Panc1 (cell line): Measurements from ENCODE around the gene NFKB1. TPM values are rescaled to one million over a fixed set of nuclear protein-coding genes. Genes with fewer than 3 reads are reported as not detected.

Experiments
- ATAC-seq: fragments of 200-7000 bp; cut with Tn5 transposase; 2 replicates; pipeline ENCODE4 v1.9.1; 2020; ENCODE audit warnings: mild to moderate bottlenecking, moderate library complexity
- BruUV-seq: library from RNA; stranded (reverse); fragments of 400-500 nt; replicated peaks from 2 replicates; lab custom pipeline; 2021; lab: Mats Ljungman, UMichigan
- CTCF ChIA-PET: fragments of 300-600 bp; sonication (Branson Sonifier 250); formaldehyde crosslinking; loops from one replicate; lab custom pipeline; 2022; ENCODE audit warnings: antibody characterized with exemption; lab: Charles Lee
- POLR2A ChIA-PET: fragments of 300-600 bp; sonication (Branson Sonifier 250); formaldehyde crosslinking; loops from one replicate; lab custom pipeline; 2022; ENCODE audit warnings: antibody characterized with exemption; lab: Charles Lee
- DNase-seq: peaks from one replicate; pipeline ENCODE4 v3.0.0-alpha.2; 2010; ENCODE audit warnings: low read depth, low spot score
- H3K27ac ChIP-seq: 2 replicates; pipeline ENCODE4 v1.5.1; 2011; ENCODE audit warnings: mild to moderate bottlenecking, low read length, inconsistent platforms
- H3K27me3 ChIP-seq: fragments of 200-500 bp; sonication (Bioruptor generic); 2 replicates; pipeline ENCODE4 v1.6.0; 2014; ENCODE audit warnings: low read length, inconsistent platforms; ENCODE audit not compliant: control insufficient read depth, insufficient read depth
- H3K36me3 ChIP-seq: fragments of 200-500 bp; sonication (Bioruptor generic); 2 replicates; pipeline ENCODE4 v1.5.1; 2014; ENCODE audit warnings: inconsistent platforms, mild to moderate bottlenecking, low read length, moderate library complexity; ENCODE audit not compliant: control insufficient read depth, insufficient read depth
- H3K4me1 ChIP-seq: 2 replicates; pipeline ENCODE4 v1.5.1; 2011; ENCODE audit warnings: inconsistent platforms, mild to moderate bottlenecking, low read length, moderate library complexity; ENCODE audit not compliant: control insufficient read depth, insufficient read depth
- H3K4me3 ChIP-seq, 2 experiments: 2 replicates each; pipeline ENCODE4 v1.5.1; 2011 to 2012; ENCODE audit warnings: low read depth in 2 of 2, low read length in 2 of 2, mild to moderate bottlenecking in 2 of 2, inconsistent platforms in 1 of 2, moderate library complexity in 1 of 2
- H3K9me3 ChIP-seq: fragments of 200-500 bp; sonication (Bioruptor generic); 2 replicates; pipeline ENCODE4 v1.5.1; 2014; ENCODE audit warnings: low read depth, mild to moderate bottlenecking, inconsistent platforms, low read length, moderate library complexity; ENCODE audit not compliant: control insufficient read depth, insufficient read depth
- POLR2AphosphoS5 ChIP-seq: IDR thresholded peaks from 2 replicates; pipeline ENCODE4 v1.6.1; 2012; ENCODE audit warnings: mild to moderate bottlenecking, low read depth, low read length, moderate library complexity
- SIN3A ChIP-seq: IDR thresholded peaks from 2 replicates; pipeline ENCODE4 v1.6.1; 2012; ENCODE audit warnings: low read depth, mild to moderate bottlenecking, low read length, moderate library complexity, borderline replicate concordance; ENCODE audit not compliant: insufficient read depth
- TCF7L2 ChIP-seq: IDR thresholded peaks from 2 replicates; pipeline ENCODE4 v1.6.1; 2011; ENCODE audit warnings: mild to moderate bottlenecking, low read depth, low read length, inconsistent platforms
- in situ Hi-C: cut with HindIII; loops from 2 replicates; pipeline ENCODE4 v1.10.0; 2016; ENCODE audit warnings: low sequenced_read_pairs, low pct_unique_long_range_greater_than_20kb
- intact Hi-C: fragments of 100-400 bp; cut with micrococcal nuclease; formaldehyde crosslinking; loops from one replicate; pipeline ENCODE4 v1.10.0; 2022; ENCODE audit not compliant: unreplicated experiment
- total RNA-seq: library from RNA; stranded (reverse); gene quantifications from one replicate; pipeline ENCODE4 v1.2.1, GENCODE V29; 2021; ENCODE audit not compliant: unreplicated experiment
- TF ChIP-seq, protein P1 (sequence below), 2 experiments: IDR thresholded peaks; 2 replicates each; pipeline ENCODE4 v1.6.1; 2011 to 2012; ENCODE audit warnings: low read depth in 2 of 2, control low read depth in 1 of 2, low read length in 1 of 2, mild to moderate bottlenecking in 1 of 2, moderate library complexity in 1 of 2; ENCODE audit not compliant: insufficient read depth in 1 of 2
- TF ChIP-seq, protein P2 (sequence below): fragments of 450-650 bp; IDR thresholded peaks from 2 replicates; pipeline ENCODE4 v1.5.1; 2017; ENCODE audit warnings: mild to moderate bottlenecking

The NFKB1 gene
- total RNA-seq, 1 experiment from 2014 or later = 29.0 TPM

GRCh38 chr4:102606846-102607450 lies 105.8 kb downstream of the NFKB1 start:
- no peak overlapping the region for H3K27ac ChIP-seq
- no TSS peak for BruUV-seq
- intact Hi-C loops = no loop called here
- POLR2A ChIA-PET = no interaction called here
- no peaks in the 10 kb centered on the region for H3K9me3 ChIP-seq
- in situ Hi-C loops = no loop called here
- DNase-seq = no peak
- peaks cover 6% of the 10 kb centered on the region; the same call in 1 of the 2 replicates for H3K36me3 ChIP-seq
- TF ChIP-seq POLR2AphosphoS5 = no peak
- no peak for TF ChIP-seq SIN3A
- TF ChIP-seq, protein P1, sequence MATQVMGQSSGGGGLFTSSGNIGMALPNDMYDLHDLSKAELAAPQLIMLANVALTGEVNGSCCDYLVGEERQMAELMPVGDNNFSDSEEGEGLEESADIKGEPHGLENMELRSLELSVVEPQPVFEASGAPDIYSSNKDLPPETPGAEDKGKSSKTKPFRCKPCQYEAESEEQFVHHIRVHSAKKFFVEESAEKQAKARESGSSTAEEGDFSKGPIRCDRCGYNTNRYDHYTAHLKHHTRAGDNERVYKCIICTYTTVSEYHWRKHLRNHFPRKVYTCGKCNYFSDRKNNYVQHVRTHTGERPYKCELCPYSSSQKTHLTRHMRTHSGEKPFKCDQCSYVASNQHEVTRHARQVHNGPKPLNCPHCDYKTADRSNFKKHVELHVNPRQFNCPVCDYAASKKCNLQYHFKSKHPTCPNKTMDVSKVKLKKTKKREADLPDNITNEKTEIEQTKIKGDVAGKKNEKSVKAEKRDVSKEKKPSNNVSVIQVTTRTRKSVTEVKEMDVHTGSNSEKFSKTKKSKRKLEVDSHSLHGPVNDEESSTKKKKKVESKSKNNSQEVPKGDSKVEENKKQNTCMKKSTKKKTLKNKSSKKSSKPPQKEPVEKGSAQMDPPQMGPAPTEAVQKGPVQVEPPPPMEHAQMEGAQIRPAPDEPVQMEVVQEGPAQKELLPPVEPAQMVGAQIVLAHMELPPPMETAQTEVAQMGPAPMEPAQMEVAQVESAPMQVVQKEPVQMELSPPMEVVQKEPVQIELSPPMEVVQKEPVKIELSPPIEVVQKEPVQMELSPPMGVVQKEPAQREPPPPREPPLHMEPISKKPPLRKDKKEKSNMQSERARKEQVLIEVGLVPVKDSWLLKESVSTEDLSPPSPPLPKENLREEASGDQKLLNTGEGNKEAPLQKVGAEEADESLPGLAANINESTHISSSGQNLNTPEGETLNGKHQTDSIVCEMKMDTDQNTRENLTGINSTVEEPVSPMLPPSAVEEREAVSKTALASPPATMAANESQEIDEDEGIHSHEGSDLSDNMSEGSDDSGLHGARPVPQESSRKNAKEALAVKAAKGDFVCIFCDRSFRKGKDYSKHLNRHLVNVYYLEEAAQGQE (IDR thresholded peaks at IDR 0.05; ENCODE audit: insufficient read depth in 1 of 2, low read depth in 2 of 2, low read length in 1 of 2) = no peak
- no peak for TF ChIP-seq TCF7L2
- TF ChIP-seq, protein P2, sequence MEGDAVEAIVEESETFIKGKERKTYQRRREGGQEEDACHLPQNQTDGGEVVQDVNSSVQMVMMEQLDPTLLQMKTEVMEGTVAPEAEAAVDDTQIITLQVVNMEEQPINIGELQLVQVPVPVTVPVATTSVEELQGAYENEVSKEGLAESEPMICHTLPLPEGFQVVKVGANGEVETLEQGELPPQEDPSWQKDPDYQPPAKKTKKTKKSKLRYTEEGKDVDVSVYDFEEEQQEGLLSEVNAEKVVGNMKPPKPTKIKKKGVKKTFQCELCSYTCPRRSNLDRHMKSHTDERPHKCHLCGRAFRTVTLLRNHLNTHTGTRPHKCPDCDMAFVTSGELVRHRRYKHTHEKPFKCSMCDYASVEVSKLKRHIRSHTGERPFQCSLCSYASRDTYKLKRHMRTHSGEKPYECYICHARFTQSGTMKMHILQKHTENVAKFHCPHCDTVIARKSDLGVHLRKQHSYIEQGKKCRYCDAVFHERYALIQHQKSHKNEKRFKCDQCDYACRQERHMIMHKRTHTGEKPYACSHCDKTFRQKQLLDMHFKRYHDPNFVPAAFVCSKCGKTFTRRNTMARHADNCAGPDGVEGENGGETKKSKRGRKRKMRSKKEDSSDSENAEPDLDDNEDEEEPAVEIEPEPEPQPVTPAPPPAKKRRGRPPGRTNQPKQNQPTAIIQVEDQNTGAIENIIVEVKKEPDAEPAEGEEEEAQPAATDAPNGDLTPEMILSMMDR = no peak
- no peaks in the 10 kb centered on the region for H3K27me3 ChIP-seq
- ATAC-seq = no peak
- H3K4me3 ChIP-seq = no peak overlapping the region
- no peaks in the 10 kb centered on the region for H3K4me1 ChIP-seq
- CTCF ChIA-PET = no interaction called here

- TF ChIP-seq, protein P2 = no peak
- TF ChIP-seq, protein P1 (IDR thresholded peaks at IDR 0.05; ENCODE audit: insufficient read depth in 1 of 2, low read depth in 2 of 2, low read length in 1 of 2) = no peak
- TF ChIP-seq SIN3A (no peak), POLR2AphosphoS5 (no peak), TCF7L2 (no peak)
- peaks cover 8% of the 10 kb centered on the region for H3K36me3 ChIP-seq
- DNase-seq (no peak), ATAC-seq (no peak)
- ChIA-PET POLR2A (no interaction called here), CTCF (no interaction called here)
- in situ Hi-C loops (no loop called here), intact Hi-C loops (no loop called here)
- no peaks in the 10 kb centered on the region for H3K9me3 ChIP-seq
- H3K27ac ChIP-seq = no peak overlapping the region
- BruUV-seq = no TSS peak
- no peaks in the 10 kb centered on the region for H3K27me3 ChIP-seq
- H3K4me3 ChIP-seq = no peak overlapping the region
- H3K4me1 ChIP-seq = no peaks in the 10 kb centered on the region
These were observed 107.0 kb downstream of the NFKB1 start for GRCh38 chr4:102608190-102608589.
